ENCODE measurements around the gene SORD.
"Not testable (repeated sequence)": the region's sequence is repeated elsewhere in the genome, so short reads cannot be mapped to it uniquely, and the experiment has no call there.

Gene SORD

GRCh38 chr15:45069942-45070360 is 47.0 kb downstream of the SORD start:
- not testable (repeated sequence) for DNase-seq

- not testable (repeated sequence) for DNase-seq
Observed at GRCh38 chr15:45073602-45074001, 50.6 kb downstream of the SORD start.

DNA sequence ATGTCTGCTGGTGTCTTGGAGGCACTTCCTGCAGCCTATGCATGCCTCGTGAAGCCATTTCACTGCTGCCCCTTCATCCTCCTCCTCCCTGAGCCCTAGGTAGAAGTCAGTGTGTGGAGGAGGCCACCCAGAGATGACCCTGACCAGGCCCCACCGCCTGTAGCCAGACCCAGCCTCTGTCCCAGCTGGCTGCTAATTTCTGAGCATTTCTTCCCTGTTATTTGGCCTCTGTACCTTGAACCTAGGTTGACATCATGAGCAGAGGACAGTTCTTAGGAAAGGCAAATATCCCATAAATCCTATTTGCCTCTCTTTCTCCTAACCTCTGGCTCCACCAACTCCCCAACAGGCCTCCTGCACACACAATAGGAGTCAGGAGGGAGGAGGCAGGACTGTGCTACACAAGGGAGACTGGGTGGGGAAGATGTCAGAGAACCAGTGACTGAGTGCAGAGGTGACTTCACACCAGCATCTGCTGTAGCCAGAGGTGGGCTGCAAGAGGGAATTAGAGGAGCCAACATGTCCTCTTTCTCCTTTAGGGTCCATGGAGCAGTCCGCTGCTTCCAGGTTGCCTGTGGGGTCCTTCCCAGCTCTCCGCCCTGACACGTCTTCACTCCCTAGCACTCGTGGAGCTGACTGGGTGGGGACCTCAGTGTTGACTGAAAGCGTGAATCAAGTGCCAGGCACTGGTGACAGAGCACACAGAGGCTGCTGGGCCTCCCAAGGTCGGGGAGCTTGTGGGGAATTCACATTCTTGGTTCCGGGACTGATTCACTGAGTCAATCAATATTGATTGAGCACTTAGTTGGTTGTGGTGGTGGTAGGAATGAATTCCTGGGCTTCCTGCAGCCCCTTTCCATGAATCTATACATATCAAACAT is 52.7 kb downstream of the SORD start:
- not testable (repeated sequence) for DNase-seq

- DNase-seq, result not testable (repeated sequence)
Observed at GRCh38 chr15:45077391-45077790, 54.4 kb downstream of the SORD start.

GRCh38 chr15:45079201-45079600 is 56.2 kb downstream of the SORD start:
- not testable (repeated sequence) for DNase-seq

DNA sequence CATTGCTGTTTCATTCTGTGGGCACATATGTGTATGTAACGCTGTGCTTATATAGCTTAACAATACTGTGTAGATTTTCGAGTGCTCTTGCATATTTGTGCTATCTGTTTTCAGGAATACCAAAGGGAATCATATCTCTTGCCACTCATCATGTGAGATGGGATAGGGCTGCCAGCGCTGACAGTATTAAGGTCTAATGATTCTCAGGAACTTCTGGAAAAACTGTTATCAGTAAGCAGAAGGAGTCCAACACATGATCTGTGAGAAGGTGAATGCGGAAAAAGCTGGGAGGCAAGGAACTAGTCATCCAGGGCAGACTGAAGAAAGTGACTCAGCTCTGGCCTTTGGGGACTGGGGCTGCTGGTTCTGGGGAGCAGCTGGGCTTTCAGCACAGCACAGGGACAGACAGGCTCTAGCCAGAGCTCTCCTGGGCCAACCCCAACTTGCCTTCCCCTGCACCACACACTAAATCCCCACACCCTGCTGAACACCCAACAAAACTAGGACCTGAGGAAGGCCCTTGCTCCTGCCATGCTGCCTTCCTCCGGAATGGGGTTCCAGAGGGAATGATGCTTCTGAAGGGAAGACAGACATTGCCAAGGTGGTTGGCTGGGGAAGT is 56.7 kb downstream of the SORD start:
- not testable (repeated sequence) for DNase-seq

DNA sequence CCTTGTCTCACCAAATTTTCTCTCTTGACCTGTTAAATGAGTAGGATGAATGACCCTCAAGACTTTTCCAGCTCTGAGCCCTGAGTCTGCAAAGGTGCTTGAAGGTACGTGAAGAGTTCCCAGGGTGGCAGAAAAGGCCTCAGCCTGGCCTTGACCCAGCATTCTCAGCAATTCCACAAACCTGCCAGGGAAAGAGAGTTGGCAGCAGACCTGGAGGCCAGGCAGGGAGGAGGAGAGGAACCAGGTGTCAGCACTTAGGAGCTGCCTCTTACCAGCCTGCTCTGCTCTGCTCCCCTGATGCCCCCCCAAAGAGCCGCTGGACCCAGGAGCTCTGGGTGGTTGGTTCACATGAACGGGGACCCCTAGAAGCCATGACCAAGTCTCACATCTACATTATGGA is 57.6 kb downstream of the SORD start:
- not testable (repeated sequence) for DNase-seq

DNA sequence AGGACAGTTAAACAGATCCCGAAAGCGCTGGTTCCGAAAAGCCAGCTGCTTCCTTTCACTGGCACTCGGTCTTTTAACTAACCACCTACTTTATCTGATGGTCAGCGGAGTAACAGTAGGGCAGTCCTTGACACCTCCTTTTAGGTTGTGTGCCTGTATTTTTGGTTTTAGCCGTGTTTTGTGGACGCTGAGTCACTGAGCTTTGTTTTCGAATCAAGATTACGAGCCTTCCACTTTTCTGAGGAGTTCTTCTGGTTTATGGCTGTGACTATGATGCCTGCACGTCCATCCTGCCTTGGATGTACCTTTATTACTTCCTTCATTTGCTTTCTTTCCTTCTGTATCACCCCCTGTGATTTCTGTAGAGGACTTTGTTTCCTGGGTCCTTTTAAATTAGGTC is 59.4 kb downstream of the SORD start:
- not testable (repeated sequence) for DNase-seq

GRCh38 chr15:45083223-45083622 is 60.2 kb downstream of the SORD start:
- DNase-seq, result no peak

DNA sequence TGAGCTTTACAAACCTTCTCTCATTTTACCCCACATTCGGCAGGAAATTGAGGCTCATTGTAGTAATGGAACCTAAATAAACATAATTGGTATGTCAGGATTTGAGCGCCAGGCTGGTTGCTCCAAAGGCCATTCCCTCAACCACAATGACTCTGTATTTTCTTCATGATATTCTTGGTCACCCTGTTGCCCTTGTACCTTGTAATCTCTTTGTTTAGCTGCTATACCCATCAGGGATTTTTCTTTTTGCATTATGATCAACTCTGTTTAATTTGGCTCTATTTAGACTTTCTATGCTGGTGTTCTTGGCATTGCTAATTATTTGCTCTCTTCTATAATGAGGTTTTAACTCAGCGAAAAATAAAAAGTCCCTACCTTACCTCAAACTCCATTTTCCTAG is 61.2 kb downstream of the SORD start:
- no peak for DNase-seq

- DNase-seq, result no peak
Observed at GRCh38 chr15:45087513-45087912, 64.5 kb downstream of the SORD start.

GRCh38 chr15:45088801-45089711 is 66.1 kb downstream of the SORD start:
- DNase-seq, result no peak

- DNase-seq, result no peak
Observed at GRCh38 chr15:45089712-45090373, 66.8 kb downstream of the SORD start.

GRCh38 chr15:45091161-45091560 is 68.2 kb downstream of the SORD start:
- DNase-seq, result no peak

GRCh38 chr15:45091576-45091975 is 68.6 kb downstream of the SORD start:
- DNase-seq, result no peak

- DNase-seq, result no peak
Observed at GRCh38 chr15:45093013-45093412, 70.0 kb downstream of the SORD start.

DNA sequence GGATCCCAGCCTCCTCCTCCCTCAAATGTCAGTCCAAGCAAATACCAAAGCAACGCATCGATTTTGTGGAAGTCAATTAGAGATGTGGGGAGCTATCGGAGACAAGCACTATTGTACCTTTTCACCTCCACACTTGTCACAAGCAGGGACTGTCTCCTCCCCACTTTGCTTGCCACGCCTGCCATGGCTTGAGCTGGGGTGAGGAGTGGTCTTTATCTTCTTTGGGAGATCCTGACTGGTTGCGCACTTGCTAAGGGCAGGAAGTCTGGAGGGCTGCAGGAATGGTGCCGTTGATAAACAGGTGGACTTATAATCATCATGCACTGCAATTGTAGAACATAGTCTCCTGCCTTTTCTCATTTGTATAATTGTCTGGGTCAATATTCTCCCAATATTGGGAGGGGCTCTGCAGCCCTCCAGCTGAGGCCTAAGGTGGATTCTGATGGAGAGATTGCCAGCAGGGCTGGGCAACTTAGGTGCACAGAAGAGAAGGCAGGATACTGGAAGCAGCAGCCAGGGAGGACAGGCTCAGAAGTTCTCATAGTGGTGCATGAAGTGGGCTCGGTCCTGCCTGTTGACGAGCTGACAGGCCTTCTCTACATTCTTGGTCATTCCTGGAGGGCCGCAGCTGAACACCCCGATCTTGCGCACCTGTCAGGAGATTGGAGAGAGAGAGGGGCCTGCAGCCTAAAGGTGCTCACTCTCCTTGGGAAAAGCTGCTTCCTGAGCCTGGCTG is 70.8 kb downstream of the SORD start:
- no peak for DNase-seq

GRCh38 chr15:45094358-45094730 is 71.3 kb downstream of the SORD start:
- no peak for DNase-seq

GRCh38 chr15:45095661-45096060 is 72.7 kb downstream of the SORD start:
- DNase-seq, result no peak

DNA sequence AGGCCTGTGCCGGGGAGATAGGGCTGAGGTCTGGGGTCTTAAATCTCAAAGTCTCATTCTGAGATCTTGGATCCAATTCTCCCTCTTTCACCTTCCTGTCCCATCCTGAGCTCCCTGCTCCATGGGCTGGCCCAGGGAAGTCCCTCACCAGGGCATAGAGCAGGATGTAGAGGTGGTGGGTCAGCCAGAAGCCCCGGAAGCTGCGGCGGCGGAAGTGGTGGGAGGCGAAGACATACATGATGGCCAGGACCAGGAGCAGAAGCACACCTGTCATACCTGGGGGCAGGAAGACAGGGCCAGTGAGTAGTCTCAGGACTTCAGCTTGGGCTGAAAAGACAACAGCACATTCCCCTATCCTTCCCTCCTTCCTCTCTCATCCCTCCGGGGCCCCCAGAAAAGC is 74.5 kb downstream of the SORD start:
- no peak for DNase-seq

- no peak for DNase-seq
Observed at GRCh38 chr15:45099549-45100165, 76.7 kb downstream of the SORD start.
